ENCODE measurements around the gene CLCN5. TPM values are rescaled to one million over a fixed set of nuclear protein-coding genes. Genes with fewer than 3 reads are reported as not detected.
A peak's percentile ranks its signal among the peaks of the same experiment; 100 is the strongest.

Gene CLCN5
- total and polyA plus RNA-seq, 2 of the 13 experiments (the other 11 are each of a cell fraction or from before 2014, with no cell fraction given) = 7.8 to 27.3 TPM

DNA sequence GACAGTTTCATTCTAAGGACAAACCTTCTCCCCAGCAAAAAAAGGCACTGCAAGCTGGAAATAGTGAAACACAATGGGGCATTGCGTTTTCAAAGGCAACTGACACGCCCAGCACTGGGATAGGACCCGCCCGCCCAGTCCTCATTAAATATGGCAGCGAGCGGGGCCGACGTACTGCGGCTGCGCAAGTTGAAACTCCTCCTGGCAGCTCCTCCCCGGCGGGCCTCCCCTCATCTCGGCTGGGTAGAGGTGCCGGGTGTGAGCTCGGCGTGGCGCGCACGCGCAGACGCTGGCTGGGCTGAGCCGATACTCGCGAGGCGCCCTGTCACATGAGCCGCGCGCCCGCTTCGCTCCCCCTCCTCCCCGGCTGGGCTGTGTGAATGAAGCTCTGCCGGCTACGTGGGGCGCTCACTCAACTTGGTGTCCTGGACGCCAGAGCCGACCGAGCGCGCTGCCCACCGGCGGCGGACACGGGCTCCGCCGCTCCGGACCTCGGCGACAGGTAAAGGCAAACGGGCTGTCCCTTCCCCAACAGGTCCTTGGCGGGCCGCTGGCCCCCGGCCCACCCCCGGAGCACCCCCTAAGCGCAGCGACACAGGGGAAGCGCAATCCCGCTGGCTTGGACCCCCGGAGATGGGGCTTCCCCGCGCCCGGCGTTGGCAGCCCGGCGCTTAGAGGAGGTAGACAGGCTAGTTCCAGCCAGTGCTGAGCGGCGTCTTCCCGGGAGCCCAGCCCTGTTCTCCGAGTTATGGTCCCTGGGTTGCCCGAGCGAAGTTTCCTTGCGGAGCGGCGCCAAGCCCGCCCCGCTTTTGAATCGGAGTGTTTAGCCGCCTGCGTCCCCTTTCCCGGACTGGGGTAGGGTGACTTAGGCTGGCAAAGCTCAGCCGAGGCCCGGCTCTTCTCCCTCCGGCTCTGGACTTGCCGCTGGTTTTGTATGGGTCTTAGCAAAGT, at the start of gene CLCN5 (continued):
- TF ChIP-seq, protein P1, sequence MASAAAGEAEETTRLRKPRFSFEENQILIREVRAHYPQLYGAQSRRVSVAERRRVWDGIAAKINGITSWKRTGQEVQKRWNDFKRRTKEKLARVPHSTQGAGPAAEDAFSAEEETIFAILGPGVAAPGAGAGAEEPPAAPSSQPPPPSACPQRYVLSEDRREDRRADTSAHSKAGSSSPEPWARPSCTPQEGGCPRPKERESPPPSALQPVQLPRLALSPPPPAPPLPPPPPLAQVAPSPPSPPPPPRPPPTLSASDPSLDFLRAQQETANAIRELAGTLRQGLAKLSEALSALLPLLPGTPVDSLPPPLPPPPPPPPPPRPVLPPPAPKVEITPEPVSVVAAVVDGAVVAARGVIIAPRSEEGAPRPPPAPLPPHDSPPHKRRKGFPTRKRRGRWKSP (CRISPR knock-in tag; IDR thresholded peaks at IDR 0.05) = 0 out of 2 replicates have a peak, but pooled peaks have one; percentile 28
- TF ChIP-seq HCFC1 (IDR thresholded peaks at IDR 0.05; ENCODE audit: low read depth, low read length) = no peak
- TF ChIP-seq, protein P2, sequence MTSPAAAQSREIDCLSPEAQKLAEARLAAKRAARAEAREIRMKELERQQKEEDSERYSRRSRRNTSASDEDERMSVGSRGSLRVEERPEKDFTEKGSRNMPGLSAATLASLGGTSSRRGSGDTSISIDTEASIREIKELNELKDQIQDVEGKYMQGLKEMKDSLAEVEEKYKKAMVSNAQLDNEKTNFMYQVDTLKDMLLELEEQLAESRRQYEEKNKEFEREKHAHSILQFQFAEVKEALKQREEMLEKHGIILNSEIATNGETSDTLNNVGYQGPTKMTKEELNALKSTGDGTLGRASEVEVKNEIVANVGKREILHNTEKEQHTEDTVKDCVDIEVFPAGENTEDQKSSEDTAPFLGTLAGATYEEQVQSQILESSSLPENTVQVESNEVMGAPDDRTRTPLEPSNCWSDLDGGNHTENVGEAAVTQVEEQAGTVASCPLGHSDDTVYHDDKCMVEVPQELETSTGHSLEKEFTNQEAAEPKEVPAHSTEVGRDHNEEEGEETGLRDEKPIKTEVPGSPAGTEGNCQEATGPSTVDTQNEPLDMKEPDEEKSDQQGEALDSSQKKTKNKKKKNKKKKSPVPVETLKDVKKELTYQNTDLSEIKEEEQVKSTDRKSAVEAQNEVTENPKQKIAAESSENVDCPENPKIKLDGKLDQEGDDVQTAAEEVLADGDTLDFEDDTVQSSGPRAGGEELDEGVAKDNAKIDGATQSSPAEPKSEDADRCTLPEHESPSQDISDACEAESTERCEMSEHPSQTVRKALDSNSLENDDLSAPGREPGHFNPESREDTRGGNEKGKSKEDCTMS (CRISPR knock-in tag; conservative IDR thresholded peaks at IDR 0.05) = no peak
- TF ChIP-seq YEATS4 (CRISPR knock-in tag; IDR thresholded peaks at IDR 0.05; ENCODE audit: borderline replicate concordance) = no peak; the same call in 1 of the 2 replicates
- no peak for TF ChIP-seq ZNF225 (CRISPR knock-in tag; IDR thresholded peaks at IDR 0.05)
- no peak for TF ChIP-seq RAD51 (IDR thresholded peaks at IDR 0.05; ENCODE audit: borderline replicate concordance)
- no peak for TF ChIP-seq ATM (IDR thresholded peaks at IDR 0.05; ENCODE audit: borderline replicate concordance)
- TF ChIP-seq, protein P3, sequence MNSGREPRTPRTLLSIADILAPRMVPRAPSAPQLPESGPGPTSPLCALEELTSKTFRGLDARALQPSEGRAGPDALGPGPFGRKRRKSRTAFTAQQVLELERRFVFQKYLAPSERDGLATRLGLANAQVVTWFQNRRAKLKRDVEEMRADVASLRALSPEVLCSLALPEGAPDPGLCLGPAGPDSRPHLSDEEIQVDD (CRISPR knock-in tag; IDR thresholded peaks at IDR 0.05; ENCODE audit: borderline replicate concordance) = no peak
- no peak for TF ChIP-seq LCORL (IDR thresholded peaks at IDR 0.05)
- 0 out of 2 replicates have a peak, but pooled peaks have one; percentile 7 for TF ChIP-seq LCORL (CRISPR knock-in tag; IDR thresholded peaks at IDR 0.05)
- peak; percentile 45; the same call in 1 of the 2 replicates for TF ChIP-seq MYC (CRISPR knock-in tag; IDR thresholded peaks at IDR 0.05; ENCODE audit: borderline replicate concordance)
- TF ChIP-seq, protein P4, sequence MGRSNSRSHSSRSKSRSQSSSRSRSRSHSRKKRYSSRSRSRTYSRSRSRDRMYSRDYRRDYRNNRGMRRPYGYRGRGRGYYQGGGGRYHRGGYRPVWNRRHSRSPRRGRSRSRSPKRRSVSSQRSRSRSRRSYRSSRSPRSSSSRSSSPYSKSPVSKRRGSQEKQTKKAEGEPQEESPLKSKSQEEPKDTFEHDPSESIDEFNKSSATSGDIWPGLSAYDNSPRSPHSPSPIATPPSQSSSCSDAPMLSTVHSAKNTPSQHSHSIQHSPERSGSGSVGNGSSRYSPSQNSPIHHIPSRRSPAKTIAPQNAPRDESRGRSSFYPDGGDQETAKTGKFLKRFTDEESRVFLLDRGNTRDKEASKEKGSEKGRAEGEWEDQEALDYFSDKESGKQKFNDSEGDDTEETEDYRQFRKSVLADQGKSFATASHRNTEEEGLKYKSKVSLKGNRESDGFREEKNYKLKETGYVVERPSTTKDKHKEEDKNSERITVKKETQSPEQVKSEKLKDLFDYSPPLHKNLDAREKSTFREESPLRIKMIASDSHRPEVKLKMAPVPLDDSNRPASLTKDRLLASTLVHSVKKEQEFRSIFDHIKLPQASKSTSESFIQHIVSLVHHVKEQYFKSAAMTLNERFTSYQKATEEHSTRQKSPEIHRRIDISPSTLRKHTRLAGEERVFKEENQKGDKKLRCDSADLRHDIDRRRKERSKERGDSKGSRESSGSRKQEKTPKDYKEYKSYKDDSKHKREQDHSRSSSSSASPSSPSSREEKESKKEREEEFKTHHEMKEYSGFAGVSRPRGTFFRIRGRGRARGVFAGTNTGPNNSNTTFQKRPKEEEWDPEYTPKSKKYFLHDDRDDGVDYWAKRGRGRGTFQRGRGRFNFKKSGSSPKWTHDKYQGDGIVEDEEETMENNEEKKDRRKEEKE (IDR thresholded peaks at IDR 0.05) = no peak
- TF ChIP-seq ZNF619 (CRISPR knock-in tag; IDR thresholded peaks at IDR 0.05) = peak; percentile 49; the same call in 1 of the 2 replicates
- peak; percentile 60; the same call in 1 of the 2 replicates for TF ChIP-seq TAF1 (CRISPR knock-in tag; IDR thresholded peaks at IDR 0.05)
- TF ChIP-seq ASH2L (IDR thresholded peaks at IDR 0.05; ENCODE audit: insufficient read length, low read depth, low read length) = no peak
- no peak; the same call in 1 of the 2 replicates for TF ChIP-seq ZNF564 (CRISPR knock-in tag; IDR thresholded peaks at IDR 0.05)
- TF ChIP-seq, protein P5, sequence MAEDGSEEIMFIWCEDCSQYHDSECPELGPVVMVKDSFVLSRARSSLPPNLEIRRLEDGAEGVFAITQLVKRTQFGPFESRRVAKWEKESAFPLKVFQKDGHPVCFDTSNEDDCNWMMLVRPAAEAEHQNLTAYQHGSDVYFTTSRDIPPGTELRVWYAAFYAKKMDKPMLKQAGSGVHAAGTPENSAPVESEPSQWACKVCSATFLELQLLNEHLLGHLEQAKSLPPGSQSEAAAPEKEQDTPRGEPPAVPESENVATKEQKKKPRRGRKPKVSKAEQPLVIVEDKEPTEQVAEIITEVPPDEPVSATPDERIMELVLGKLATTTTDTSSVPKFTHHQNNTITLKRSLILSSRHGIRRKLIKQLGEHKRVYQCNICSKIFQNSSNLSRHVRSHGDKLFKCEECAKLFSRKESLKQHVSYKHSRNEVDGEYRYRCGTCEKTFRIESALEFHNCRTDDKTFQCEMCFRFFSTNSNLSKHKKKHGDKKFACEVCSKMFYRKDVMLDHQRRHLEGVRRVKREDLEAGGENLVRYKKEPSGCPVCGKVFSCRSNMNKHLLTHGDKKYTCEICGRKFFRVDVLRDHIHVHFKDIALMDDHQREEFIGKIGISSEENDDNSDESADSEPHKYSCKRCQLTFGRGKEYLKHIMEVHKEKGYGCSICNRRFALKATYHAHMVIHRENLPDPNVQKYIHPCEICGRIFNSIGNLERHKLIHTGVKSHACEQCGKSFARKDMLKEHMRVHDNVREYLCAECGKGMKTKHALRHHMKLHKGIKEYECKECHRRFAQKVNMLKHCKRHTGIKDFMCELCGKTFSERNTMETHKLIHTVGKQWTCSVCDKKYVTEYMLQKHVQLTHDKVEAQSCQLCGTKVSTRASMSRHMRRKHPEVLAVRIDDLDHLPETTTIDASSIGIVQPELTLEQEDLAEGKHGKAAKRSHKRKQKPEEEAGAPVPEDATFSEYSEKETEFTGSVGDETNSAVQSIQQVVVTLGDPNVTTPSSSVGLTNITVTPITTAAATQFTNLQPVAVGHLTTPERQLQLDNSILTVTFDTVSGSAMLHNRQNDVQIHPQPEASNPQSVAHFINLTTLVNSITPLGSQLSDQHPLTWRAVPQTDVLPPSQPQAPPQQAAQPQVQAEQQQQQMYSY (CRISPR knock-in tag; IDR thresholded peaks at IDR 0.05) = no peak
- TF ChIP-seq HMG20A (CRISPR knock-in tag; IDR thresholded peaks at IDR 0.05; ENCODE audit: borderline replicate concordance) = no peak
